ENCODE measurements around the gene SEMA6B.
A peak's percentile ranks its signal among the peaks of the same experiment; 100 is the strongest.
"Not testable (repeated sequence)": the region's sequence is repeated elsewhere in the genome, so short reads cannot be mapped to it uniquely, and the experiment has no call there.

The SEMA6B gene

GRCh38 chr19:4571305-4571917 is 11.9 kb upstream of the SEMA6B start:
- DNase-seq, result no peak
- TF ChIP-seq GATA1 (IDR thresholded peaks at IDR 0.05; ENCODE audit: low read depth, low read length) (no peak), POLR2A (IDR thresholded peaks at IDR 0.05; ENCODE audit: low read length) (no peak)

DNA sequence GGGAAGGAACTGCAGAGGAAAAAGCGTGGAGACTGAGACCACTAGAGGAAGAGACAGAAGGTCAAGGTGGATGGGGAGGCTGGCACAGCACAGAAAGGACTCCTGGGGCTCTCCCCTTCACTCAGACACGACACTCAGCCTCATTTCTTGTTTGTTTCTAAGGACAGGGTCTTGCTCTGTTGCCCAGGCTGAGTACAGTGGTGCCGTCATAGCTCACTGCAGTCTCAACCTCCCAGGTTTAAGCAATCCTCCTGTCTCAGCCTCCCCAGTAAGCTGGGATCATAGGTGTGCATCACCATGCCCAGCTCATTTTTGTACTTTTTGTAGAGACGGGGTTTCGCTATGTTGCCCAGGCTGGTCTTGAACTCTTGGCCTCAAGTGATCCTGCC is 11.4 kb upstream of the SEMA6B start:
- no peak for DNase-seq
- no peak for TF ChIP-seq POLR2A (IDR thresholded peaks at IDR 0.05; ENCODE audit: low read length)
- TF ChIP-seq GATA1 (IDR thresholded peaks at IDR 0.05; ENCODE audit: low read depth, low read length), result no peak

GRCh38 chr19:4570402-4570801 is 10.9 kb upstream of the SEMA6B start:
- no peak for TF ChIP-seq POLR2A (IDR thresholded peaks at IDR 0.05; ENCODE audit: low read length)
- no peak for TF ChIP-seq GATA1 (IDR thresholded peaks at IDR 0.05; ENCODE audit: low read depth, low read length)
- DNase-seq, result no peak

GRCh38 chr19:4568886-4569285 is 9.4 kb upstream of the SEMA6B start:
- TF ChIP-seq POLR2A (IDR thresholded peaks at IDR 0.05; ENCODE audit: low read length) (no peak), GATA1 (IDR thresholded peaks at IDR 0.05; ENCODE audit: low read depth, low read length) (no peak)
- no peak for DNase-seq

GRCh38 chr19:4567584-4568071 is 8.1 kb upstream of the SEMA6B start:
- DNase-seq, result peak in 1 of 2 experiments; percentile 77
- no peak for TF ChIP-seq GATA1 (IDR thresholded peaks at IDR 0.05; ENCODE audit: low read depth, low read length)
- TF ChIP-seq POLR2A (IDR thresholded peaks at IDR 0.05; ENCODE audit: low read length), result no peak

DNA sequence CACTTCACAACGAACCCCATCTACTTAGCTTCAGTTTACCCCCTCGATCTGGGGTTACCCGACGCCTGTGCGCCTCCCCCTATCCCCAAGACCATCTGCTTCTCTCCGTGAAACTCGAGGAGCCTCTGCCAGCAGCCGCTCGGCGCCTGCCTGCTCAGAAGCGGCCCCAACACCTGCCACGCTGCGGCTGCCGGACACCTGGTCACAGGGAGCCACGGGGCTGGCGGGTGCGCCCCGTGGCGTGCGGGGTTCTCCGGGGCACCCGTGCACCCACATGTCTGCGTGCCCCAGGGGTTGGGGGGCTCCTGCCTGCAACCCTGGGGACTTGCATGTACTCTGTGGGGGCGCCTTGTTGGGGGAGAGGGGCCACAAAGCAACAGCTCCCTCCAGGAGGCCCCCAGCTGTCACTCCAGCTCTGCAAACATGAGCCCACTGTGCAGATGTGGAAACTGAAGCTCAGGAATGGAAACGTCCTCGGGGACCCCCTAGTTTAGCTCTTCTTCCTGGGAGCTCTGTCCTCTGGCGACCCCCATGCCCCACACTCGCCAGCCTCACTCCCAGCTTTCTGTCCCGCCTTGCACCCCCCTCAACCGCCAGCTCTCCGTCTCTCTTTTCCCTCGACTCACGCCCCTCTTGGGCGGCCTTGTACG is 7.0 kb upstream of the SEMA6B start:
- no peak for DNase-seq
- TF ChIP-seq GATA1 (IDR thresholded peaks at IDR 0.05; ENCODE audit: low read depth, low read length) (no peak), POLR2A (IDR thresholded peaks at IDR 0.05; ENCODE audit: low read length) (no peak)

GRCh38 chr19:4563562-4563961 is 4.1 kb upstream of the SEMA6B start:
- not testable (repeated sequence) for DNase-seq

DNA sequence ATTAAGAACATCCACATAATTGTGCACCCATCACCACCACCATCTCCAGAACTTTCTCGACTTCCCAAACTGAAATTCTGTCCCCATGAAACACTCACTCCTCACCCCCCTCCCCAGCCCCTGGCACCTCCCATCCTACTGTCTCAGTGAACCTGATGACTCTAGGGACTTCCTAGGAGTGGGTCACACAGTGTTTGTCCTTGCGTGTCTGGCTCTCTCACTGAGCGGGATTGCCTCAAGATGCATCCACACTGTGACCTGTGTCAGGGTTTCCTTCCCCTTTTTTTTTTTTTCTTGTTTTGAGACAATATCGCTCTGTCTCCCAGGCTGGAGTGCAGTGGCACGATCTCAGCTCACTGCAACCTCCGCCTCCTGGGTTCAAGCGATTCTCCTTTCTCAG is 2.6 kb upstream of the SEMA6B start:
- DNase-seq, result not testable (repeated sequence)

GRCh38 chr19:4557971-4558941 is 1.2 kb downstream of the SEMA6B start:
- no peak for TF ChIP-seq POLR2A (IDR thresholded peaks at IDR 0.05; ENCODE audit: low read length)
- no peak for TF ChIP-seq GATA1 (IDR thresholded peaks at IDR 0.05; ENCODE audit: low read depth, low read length)
- DNase-seq, result peak in 1 of 2 experiments; percentile 64

GRCh38 chr19:4557144-4557970 is 2.1 kb downstream of the SEMA6B start:
- DNase-seq, result peak in 1 of 2 experiments; percentile 46
- TF ChIP-seq GATA1 (IDR thresholded peaks at IDR 0.05; ENCODE audit: low read depth, low read length) (no peak), POLR2A (IDR thresholded peaks at IDR 0.05; ENCODE audit: low read length) (no peak)

DNA sequence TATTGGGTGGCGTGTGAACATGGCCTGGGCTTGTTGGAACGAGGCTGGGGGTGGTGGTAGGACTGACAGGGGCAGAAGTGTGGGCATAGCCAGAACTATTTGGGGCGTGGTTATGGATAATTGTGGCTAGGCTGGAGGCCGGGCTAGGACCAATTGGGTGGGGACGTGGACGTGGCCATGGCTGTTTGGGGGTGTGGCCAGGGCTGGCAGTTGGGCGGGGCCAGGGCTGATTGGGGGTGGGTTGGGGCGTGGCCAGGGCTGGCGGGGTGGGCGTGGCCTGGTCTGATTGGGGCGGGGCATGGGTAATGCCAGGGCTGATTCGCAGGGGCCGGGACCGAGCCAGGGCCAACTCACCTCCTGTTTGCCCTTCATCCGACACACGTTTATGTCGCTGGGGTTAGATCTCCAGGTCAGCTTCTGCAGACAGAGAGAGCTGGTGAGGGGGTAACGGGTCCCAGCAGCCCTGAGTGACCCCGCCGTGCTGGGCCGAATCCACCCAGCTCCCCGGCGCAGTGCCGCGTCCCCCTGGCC is 2.8 kb downstream of the SEMA6B start:
- DNase-seq, result peak; percentile 83 to 89
- TF ChIP-seq POLR2A (IDR thresholded peaks at IDR 0.05; ENCODE audit: low read length), result no peak
- TF ChIP-seq GATA1 (IDR thresholded peaks at IDR 0.05; ENCODE audit: low read depth, low read length), result no peak

GRCh38 chr19:4555657-4556561 is 3.6 kb downstream of the SEMA6B start:
- DNase-seq, result peak; percentile 81 to 90
- TF ChIP-seq GATA1 (IDR thresholded peaks at IDR 0.05; ENCODE audit: low read depth, low read length) (no peak), POLR2A (IDR thresholded peaks at IDR 0.05; ENCODE audit: low read length) (no peak)
